Gastroesophageal sphincter (tissue), 4 donors: ENCODE measurements around the gene KLHL6. TPM values are rescaled to one million over a fixed set of nuclear protein-coding genes. Genes with fewer than 3 reads are reported as not detected.

Experiments used
- ATAC-seq: fragments of 150-250 bp; one replicate; pipeline ENCODE4 v1.9.1; 2016; ENCODE audit warnings: mild to moderate bottlenecking, moderate library complexity
- H3K27ac ChIP-seq, 4 donors: fragments of 200-600 bp; sonication (generic) in 3 of 4; 1 replicate in 3 of 4; 2 replicates in 1 of 4; pipeline ENCODE4 v1.5.1; 2016 to 2019
- H3K27me3 ChIP-seq: fragments of 200-600 bp; sonication (generic); one replicate; pipeline ENCODE4 v1.5.1; 2019
- H3K36me3 ChIP-seq, 2 donors: fragments of 200-600 bp; sonication (generic); one replicate each; pipeline ENCODE4 v1.5.1; 2019; ENCODE audit warnings: control low read depth in 1 of 2
- H3K4me1 ChIP-seq, 3 donors: fragments of 200-600 bp; sonication (generic); 1 replicate in 2 of 3; 2 replicates in 1 of 3; pipeline ENCODE4 v1.5.1; 2016 to 2019; ENCODE audit warnings: control low read depth in 2 of 3
- H3K4me3 ChIP-seq, 2 donors: fragments of 200-600 bp; sonication (generic); one replicate each; pipeline ENCODE4 v1.5.1; 2019; ENCODE audit warnings: mild to moderate bottlenecking in 1 of 2, moderate library complexity in 1 of 2
- H3K9me3 ChIP-seq, 3 donors: fragments of 200-600 bp; sonication (generic); one replicate each; pipeline ENCODE4 v1.5.1; 2017 to 2019; ENCODE audit warnings: control low read depth in 2 of 3
- CTCF ChIP-seq, 4 experiments: fragments of 200-600 bp in 2 of 4; fragments of 450-650 bp in 2 of 4; sonication (generic) in 1 of 4; IDR thresholded peaks; one replicate each; pipeline ENCODE4 v1.5.1; 2017 to 2019; ENCODE audit warnings: antibody characterized with exemption in 4 of 4, mild to moderate bottlenecking in 2 of 4, moderate library complexity in 2 of 4
- EP300 ChIP-seq: sonication (generic); formaldehyde crosslinking; IDR thresholded peaks from one replicate; pipeline ENCODE4 v1.6.1; 2017; ENCODE audit warnings: antibody characterized with exemption, mild to moderate bottlenecking
- POLR2A ChIP-seq, 2 donors: fragments of 450-650 bp; IDR thresholded peaks; one replicate each; pipeline ENCODE4 v1.6.1; 2017; ENCODE audit warnings: antibody characterized with exemption in 2 of 2, mild to moderate bottlenecking in 2 of 2, moderate library complexity in 1 of 2
- POLR2AphosphoS5 ChIP-seq: sonication (generic); formaldehyde crosslinking; IDR thresholded peaks from one replicate; pipeline ENCODE4 v1.6.1; 2017; ENCODE audit warnings: antibody characterized with exemption
- WGBS, 2 donors: methylation state at CpG; one replicate each; pipeline ENCODE4 v1.1.5; 2018; ENCODE audit warnings: low coverage in 1 of 2; 5-methylcytosine and 5-hydroxymethylcytosine counted together
- total RNA-seq, 4 donors: library from RNA; depleted of rRNA; stranded (reverse); fragments of >200 nt; gene quantifications; one replicate each; pipeline ENCODE4 v1.1.0, GENCODE V29; 2016

The KLHL6 gene
- total RNA-seq, 4 donors from 2014 or later, result 0.62 to 1.9 (median 1.0) TPM

GRCh38 chr3:183491109-183491922, 64.2 kb downstream of the KLHL6 start:
- H3K9me3 ChIP-seq, result no peaks in the 10 kb centered on the region
- H3K36me3 ChIP-seq, result no peaks in the 10 kb centered on the region
- no peak for ATAC-seq
- WGBS, 2 donors, result 91 to 100% methylated on average over 7 to 16 of the region's 23 CpGs
- H3K27me3 ChIP-seq, result no peaks in the 10 kb centered on the region
- H3K4me1 ChIP-seq, result no peaks in the 10 kb centered on the region
- H3K27ac ChIP-seq, result no peak overlapping the region
- no peak overlapping the region for H3K4me3 ChIP-seq
- TF ChIP-seq POLR2A (IDR thresholded peaks at IDR 0.05) (no peak), CTCF (IDR thresholded peaks at IDR 0.05) (no peak), EP300 (no peak), POLR2AphosphoS5 (no peak)

GRCh38 chr3:183490653-183491052, 64.9 kb downstream of the KLHL6 start:
- TF ChIP-seq CTCF (IDR thresholded peaks at IDR 0.05) (no peak), EP300 (no peak), POLR2A (IDR thresholded peaks at IDR 0.05) (no peak), POLR2AphosphoS5 (no peak)
- H3K4me1 ChIP-seq, result no peaks in the 10 kb centered on the region
- no peak overlapping the region for H3K4me3 ChIP-seq
- no peak for ATAC-seq
- H3K36me3 ChIP-seq, result no peaks in the 10 kb centered on the region
- no peaks in the 10 kb centered on the region for H3K9me3 ChIP-seq
- H3K27me3 ChIP-seq, result no peaks in the 10 kb centered on the region
- H3K27ac ChIP-seq, result no peak overlapping the region
- 77 to 94% methylated on average over 4 to 6 of the region's 6 CpGs for WGBS, 2 donors

DNA sequence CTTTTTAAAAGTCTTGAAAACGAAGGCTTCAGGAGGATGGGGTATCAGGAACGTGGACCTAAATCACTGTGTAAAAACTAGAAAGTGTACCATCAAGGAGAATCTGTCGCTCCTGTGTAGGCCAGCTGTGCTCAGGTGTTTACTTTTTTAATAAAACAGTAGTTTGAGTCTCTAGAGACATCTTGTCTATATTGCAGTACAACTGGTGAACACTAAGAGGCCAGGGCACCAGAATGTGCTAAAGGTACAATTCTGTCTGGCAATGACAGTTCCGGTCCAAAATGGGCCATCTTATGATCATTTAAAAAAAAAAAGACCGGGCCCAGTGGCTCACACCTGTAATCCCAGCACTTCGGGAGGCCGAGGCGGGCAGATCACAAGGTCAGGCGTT, 65.3 kb downstream of the KLHL6 start:
- Histone ChIP-seq H3K4me3 (no peak overlapping the region), H3K4me1 (no peaks in the 10 kb centered on the region), H3K27me3 (no peaks in the 10 kb centered on the region), H3K36me3 (no peaks in the 10 kb centered on the region), H3K9me3 (no peaks in the 10 kb centered on the region), H3K27ac (no peak overlapping the region)
- 85 to 87% methylated on average over 5 to 7 of the region's 9 CpGs for WGBS, 2 donors
- ATAC-seq, result no peak
- no peak for TF ChIP-seq CTCF (IDR thresholded peaks at IDR 0.05)
- no peak for TF ChIP-seq POLR2A (IDR thresholded peaks at IDR 0.05)
- no peak for TF ChIP-seq EP300
- no peak for TF ChIP-seq POLR2AphosphoS5

DNA sequence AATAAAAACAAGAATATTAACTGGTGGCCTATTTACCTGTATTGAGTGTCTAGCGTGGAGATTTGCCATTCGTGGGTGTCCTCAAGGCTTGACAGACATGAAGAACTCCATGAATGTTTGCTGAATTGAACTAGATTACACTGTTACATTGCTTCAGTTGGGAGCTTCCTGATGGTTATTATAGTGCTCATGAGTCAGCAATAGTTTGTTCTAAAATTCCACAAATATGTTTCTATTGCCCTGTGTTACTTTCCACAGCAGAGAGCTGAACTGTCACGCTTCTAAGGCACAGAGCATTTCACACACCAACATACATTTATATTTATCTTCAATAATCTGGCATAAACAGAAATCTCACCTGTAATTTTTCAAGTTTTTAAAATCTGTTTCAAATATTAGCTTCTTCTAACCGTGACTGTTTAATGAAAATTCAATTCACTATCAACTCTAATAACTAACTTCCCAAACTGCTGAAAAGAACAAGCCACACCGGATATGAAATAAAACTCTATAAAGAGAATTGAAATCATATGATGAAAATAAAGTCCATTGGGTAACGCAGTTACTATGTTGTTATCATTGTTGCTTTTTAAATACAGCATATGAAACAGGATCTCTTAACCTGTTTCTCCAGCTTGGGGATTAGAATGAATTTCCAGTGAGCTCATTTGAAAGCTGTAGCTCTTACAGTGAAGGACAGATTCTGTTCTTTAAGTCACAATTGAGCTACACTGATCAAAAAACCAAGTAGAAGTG, 65.9 kb downstream of the KLHL6 start:
- Histone ChIP-seq H3K4me1 (no peaks in the 10 kb centered on the region), H3K4me3 (no peak overlapping the region), H3K27me3 (no peaks in the 10 kb centered on the region), H3K27ac (no peak overlapping the region), H3K9me3 (no peaks in the 10 kb centered on the region), H3K36me3 (no peaks in the 10 kb centered on the region)
- TF ChIP-seq POLR2A (IDR thresholded peaks at IDR 0.05) (no peak), EP300 (no peak), POLR2AphosphoS5 (no peak), CTCF (IDR thresholded peaks at IDR 0.05) (no peak)
- ATAC-seq, result no peak
- WGBS, 2 donors, result 68 to 70% methylated on average over 6 of the region's 6 CpGs

DNA sequence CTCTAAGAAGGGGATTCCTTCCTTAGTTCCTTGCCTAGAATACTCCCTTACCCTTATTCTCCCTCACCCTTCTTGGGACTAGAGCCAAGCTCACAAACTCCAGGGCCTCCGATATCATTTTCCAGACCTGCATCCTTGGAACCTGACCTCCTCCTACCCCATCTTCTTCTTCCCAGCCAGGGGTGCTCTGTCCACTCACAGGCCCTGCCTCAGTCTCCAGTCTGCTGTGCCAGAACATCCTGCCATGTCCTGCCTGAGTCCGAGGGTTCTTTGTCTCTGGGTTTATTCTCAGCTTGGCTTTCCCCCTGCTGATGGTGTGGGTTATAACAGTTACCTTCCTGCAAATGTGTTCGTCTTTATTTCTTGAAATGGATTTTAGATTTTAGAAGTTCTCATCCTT, 67.2 kb downstream of the KLHL6 start:
- 89 to 93% methylated on average over 3 of the region's 3 CpGs for WGBS, 2 donors
- Histone ChIP-seq H3K27ac (no peak overlapping the region), H3K27me3 (no peaks in the 10 kb centered on the region), H3K4me1 (no peaks in the 10 kb centered on the region), H3K4me3 (no peak overlapping the region), H3K36me3 (no peaks in the 10 kb centered on the region), H3K9me3 (no peaks in the 10 kb centered on the region)
- no peak for ATAC-seq
- TF ChIP-seq POLR2A (IDR thresholded peaks at IDR 0.05) (no peak), POLR2AphosphoS5 (no peak), EP300 (no peak), CTCF (IDR thresholded peaks at IDR 0.05) (no peak)
